Mesenchymal stem cell (in vitro differentiated cells and primary cell): ENCODE measurements around the gene CLIC3.
A peak's percentile ranks its signal among the peaks of the same experiment; 100 is the strongest.

Experiments
- DNase-seq: peaks from one replicate; pipeline ENCODE4 v3.0.0-alpha.2; 2013
- H2AFZ ChIP-seq: one replicate; pipeline ENCODE4 v1.6.1; 2013; ENCODE audit warnings: low read depth, mild to moderate bottlenecking, control low read depth, inconsistent platforms, low read length, moderate library complexity
- H2AK5ac ChIP-seq: 2 replicates; pipeline ENCODE4 v1.6.1; 2013; ENCODE audit warnings: low read length, moderate library complexity, mild to moderate bottlenecking, inconsistent platforms; ENCODE audit not compliant: severe bottlenecking
- H2BK120ac ChIP-seq: one replicate; pipeline ENCODE4 v1.6.1; 2013; ENCODE audit warnings: low read depth, mild to moderate bottlenecking, inconsistent platforms, low read length, moderate library complexity
- H2BK12ac ChIP-seq, 2 experiments: one replicate each; pipeline ENCODE4 v1.6.1; 2013; ENCODE audit warnings: inconsistent platforms in 2 of 2, low read length in 2 of 2, mild to moderate bottlenecking in 2 of 2, moderate library complexity in 2 of 2, control low read depth in 1 of 2
- H2BK15ac ChIP-seq: one replicate; pipeline ENCODE4 v1.6.1; 2013; ENCODE audit warnings: mild to moderate bottlenecking, low read depth, inconsistent platforms; ENCODE audit not compliant: poor library complexity, severe bottlenecking
- H2BK5ac ChIP-seq: 2 replicates; pipeline ENCODE4 v1.6.1; 2013; ENCODE audit warnings: low read depth, mild to moderate bottlenecking, low read length, control low read depth, inconsistent platforms; ENCODE audit not compliant: poor library complexity, severe bottlenecking
- H3K14ac ChIP-seq, 2 experiments: one replicate each; pipeline ENCODE4 v1.6.1; 2013; ENCODE audit warnings: inconsistent platforms in 2 of 2, low read length in 2 of 2, control low read depth in 1 of 2, mild to moderate bottlenecking in 1 of 2, moderate library complexity in 1 of 2
- H3K18ac ChIP-seq, 2 experiments: one replicate each; pipeline ENCODE4 v1.6.1; 2013; ENCODE audit warnings: inconsistent platforms in 2 of 2, low read length in 2 of 2, control low read depth in 1 of 2, low read depth in 1 of 2, mild to moderate bottlenecking in 1 of 2
- H3K23ac ChIP-seq, 2 experiments: one replicate each; pipeline ENCODE4 v1.6.1; 2013; ENCODE audit warnings: inconsistent platforms in 2 of 2, low read length in 2 of 2, mild to moderate bottlenecking in 2 of 2, moderate library complexity in 2 of 2, control low read depth in 1 of 2
- H3K27ac ChIP-seq: 2 replicates; pipeline ENCODE4 v1.5.1; 2013; ENCODE audit warnings: mild to moderate bottlenecking, moderate library complexity, low read length, control low read depth, inconsistent platforms; ENCODE audit not compliant: poor library complexity, severe bottlenecking
- H3K27me3 ChIP-seq, 2 experiments: 2 replicates each; pipeline versions ENCODE4 v1.6.1 to v1.7.0; 2013; ENCODE audit warnings: low read length in 2 of 2, mild to moderate bottlenecking in 2 of 2, moderate library complexity in 2 of 2, control low read depth in 1 of 2, inconsistent platforms in 1 of 2; ENCODE audit not compliant: control insufficient read depth in 1 of 2, insufficient read depth in 1 of 2
- H3K36me3 ChIP-seq, 2 experiments: 2 replicates each; pipeline versions ENCODE4 v1.6.1 to v1.7.0; 2013; ENCODE audit warnings: low read length in 2 of 2, control low read depth in 1 of 2, inconsistent platforms in 1 of 2, low read depth in 1 of 2, mild to moderate bottlenecking in 1 of 2; ENCODE audit not compliant: insufficient read depth in 2 of 2, control insufficient read depth in 1 of 2
- H3K4ac ChIP-seq, 2 experiments: one replicate each; pipeline ENCODE4 v1.6.1; 2013; ENCODE audit warnings: inconsistent platforms in 2 of 2, low read length in 2 of 2, mild to moderate bottlenecking in 2 of 2, moderate library complexity in 2 of 2, control low read depth in 1 of 2, low read depth in 1 of 2
- H3K4me1 ChIP-seq: 2 replicates; pipeline ENCODE4 v1.6.1; 2013; ENCODE audit warnings: low read depth, low read length, control low read depth; ENCODE audit not compliant: control insufficient read depth, insufficient read depth
- H3K4me2 ChIP-seq: 2 replicates; pipeline ENCODE4 v1.6.1; 2013; ENCODE audit warnings: low read length, mild to moderate bottlenecking, inconsistent platforms; ENCODE audit not compliant: poor library complexity, severe bottlenecking
- H3K4me3 ChIP-seq, 2 experiments: 2 replicates each; pipeline versions ENCODE4 v1.5.1 to v1.7.0; 2013; ENCODE audit warnings: low read length in 2 of 2, mild to moderate bottlenecking in 2 of 2, control low read depth in 1 of 2, low read depth in 1 of 2; ENCODE audit not compliant: insufficient read depth in 1 of 2
- H3K79me1 ChIP-seq: replicated peaks from 2 replicates; pipeline ENCODE4 v1.6.1; 2013; ENCODE audit warnings: mild to moderate bottlenecking, control low read depth, low read length, inconsistent platforms; ENCODE audit not compliant: poor library complexity, severe bottlenecking
- H3K9ac ChIP-seq: 2 replicates; pipeline ENCODE4 v1.7.0; 2013; ENCODE audit warnings: mild to moderate bottlenecking, low read length, moderate library complexity
- H3K9me3 ChIP-seq: 2 replicates; pipeline ENCODE4 v1.7.0; 2013; ENCODE audit warnings: mild to moderate bottlenecking, low read length; ENCODE audit not compliant: control insufficient read depth
- H4K8ac ChIP-seq: one replicate; pipeline ENCODE4 v1.6.1; 2013; ENCODE audit warnings: inconsistent platforms, mild to moderate bottlenecking, low read length, moderate library complexity
- H4K91ac ChIP-seq: one replicate; pipeline ENCODE4 v1.6.1; 2013; ENCODE audit warnings: mild to moderate bottlenecking, low read length, inconsistent platforms
- WGBS: methylation state at CpG from one replicate; pipeline ENCODE4 v1.1.7; 2013; ENCODE audit warnings: mixed read lengths; 5-methylcytosine and 5-hydroxymethylcytosine counted together

Gene CLIC3

DNA sequence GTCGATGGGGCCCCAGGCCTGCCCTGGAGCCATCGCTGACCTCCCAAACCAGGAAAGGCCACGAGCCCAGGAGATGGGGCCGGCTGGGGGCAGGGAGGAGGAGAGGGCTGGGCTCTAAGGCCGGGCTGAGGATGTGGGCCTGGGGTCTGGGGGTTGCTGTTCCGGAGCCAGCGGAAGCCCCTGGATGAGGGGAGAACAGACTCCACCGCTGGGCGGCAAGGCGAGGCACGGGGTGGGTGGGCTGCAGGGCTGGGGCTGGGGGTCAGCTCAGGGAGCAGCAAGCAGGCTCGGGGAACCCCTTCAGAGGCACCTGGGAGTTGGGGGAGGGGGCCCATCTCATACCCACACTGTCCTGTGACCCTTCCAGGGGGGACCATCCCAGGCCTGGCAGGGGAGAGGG, 32.6 kb downstream of the CLIC3 start:
- no peak overlapping the region for H3K18ac ChIP-seq
- H3K9ac ChIP-seq, result no peak overlapping the region
- H3K4me2 ChIP-seq, result no peak overlapping the region
- H3K36me3 ChIP-seq, result no peaks in the 10 kb centered on the region
- H2BK5ac ChIP-seq, result no peak overlapping the region
- H3K9me3 ChIP-seq, result no peaks in the 10 kb centered on the region
- WGBS, result 75% methylated on average over 7 of the region's 12 CpGs
- no peak overlapping the region for H3K4me3 ChIP-seq
- H4K8ac ChIP-seq, result no peak overlapping the region
- no peak for DNase-seq
- H3K14ac ChIP-seq, result no peak overlapping the region
- H3K27ac ChIP-seq, result no peak overlapping the region
- H2BK12ac ChIP-seq, result no peak overlapping the region
- H2BK120ac ChIP-seq, result no peak overlapping the region
- H2AK5ac ChIP-seq, result no peak overlapping the region
- peaks cover 20% of the 10 kb centered on the region for H3K4me1 ChIP-seq
- no peaks in the 10 kb centered on the region for H3K79me1 ChIP-seq
- H2BK15ac ChIP-seq, result no peak overlapping the region
- H2AFZ ChIP-seq, result no peak overlapping the region
- H4K91ac ChIP-seq, result no peak overlapping the region
- H3K27me3 ChIP-seq, result peaks cover 0 to 22% of the 10 kb centered on the region in 2 experiments
- no peak overlapping the region for H3K4ac ChIP-seq
- no peak overlapping the region for H3K23ac ChIP-seq

GRCh38 chr9:136963341-136963740, 33.0 kb downstream of the CLIC3 start:
- Histone ChIP-seq H3K27me3 (peaks cover 0 to 22% of the 10 kb centered on the region in 2 experiments), H3K4me3 (no peak overlapping the region), H3K4me1 (peaks cover 20% of the 10 kb centered on the region), H2BK5ac (no peak overlapping the region), H2AK5ac (no peak overlapping the region), H3K27ac (no peak overlapping the region), H3K14ac (no peak overlapping the region), H2BK12ac (no peak overlapping the region), H2BK15ac (no peak overlapping the region), H3K4ac (no peak overlapping the region), H3K4me2 (no peak overlapping the region), H4K8ac (no peak overlapping the region), H3K23ac (no peak overlapping the region), H4K91ac (no peak overlapping the region), H3K9me3 (no peaks in the 10 kb centered on the region), H2BK120ac (no peak overlapping the region), H2AFZ (no peak overlapping the region), H3K9ac (no peak overlapping the region), H3K79me1 (no peaks in the 10 kb centered on the region), H3K18ac (no peak overlapping the region), H3K36me3 (no peaks in the 10 kb centered on the region)
- DNase-seq, result no peak
- 89% methylated on average over 15 of the region's 15 CpGs for WGBS

DNA sequence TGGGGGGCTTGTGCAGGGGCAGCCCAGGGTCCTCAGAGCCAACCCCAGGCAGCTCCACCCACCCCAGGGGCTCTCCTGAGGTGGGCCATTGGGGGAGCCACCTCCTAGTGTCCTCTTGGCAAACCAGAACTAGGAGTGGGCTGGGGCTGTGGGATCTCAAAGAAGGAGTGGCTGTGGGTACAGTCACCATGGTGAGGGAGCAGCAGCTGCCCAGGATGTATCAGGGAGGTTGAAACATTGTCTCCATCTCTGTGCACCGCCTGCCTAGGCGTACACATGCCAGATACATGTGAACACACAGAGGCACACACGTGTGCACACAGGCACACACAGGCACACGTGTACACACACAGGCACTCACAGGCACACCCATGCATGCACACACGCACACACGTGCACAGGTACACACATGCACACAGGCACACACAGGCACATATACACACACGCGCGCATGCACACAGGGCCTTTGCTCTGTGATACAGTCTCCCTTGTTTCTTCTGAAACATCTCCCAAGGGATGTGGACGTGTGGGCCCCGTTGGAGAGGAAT, 33.6 kb downstream of the CLIC3 start:
- H4K91ac ChIP-seq, result no peak overlapping the region
- no peak overlapping the region for H3K9ac ChIP-seq
- H3K79me1 ChIP-seq, result no peaks in the 10 kb centered on the region
- no peak overlapping the region for H3K23ac ChIP-seq
- H3K18ac ChIP-seq, result no peak overlapping the region
- no peak for DNase-seq
- WGBS, result 87% methylated on average over 11 of the region's 11 CpGs
- no peak overlapping the region for H3K4me2 ChIP-seq
- H3K27me3 ChIP-seq, result peaks cover 0 to 22% of the 10 kb centered on the region in 2 experiments
- no peak overlapping the region for H2AFZ ChIP-seq
- no peak overlapping the region for H4K8ac ChIP-seq
- no peak overlapping the region for H3K4me3 ChIP-seq
- H2BK5ac ChIP-seq, result no peak overlapping the region
- peaks cover 20% of the 10 kb centered on the region for H3K4me1 ChIP-seq
- no peak overlapping the region for H2BK15ac ChIP-seq
- H3K36me3 ChIP-seq, result no peaks in the 10 kb centered on the region
- no peak overlapping the region for H2AK5ac ChIP-seq
- H3K9me3 ChIP-seq, result no peaks in the 10 kb centered on the region
- no peak overlapping the region for H2BK120ac ChIP-seq
- peak overlapping the region in 1 of 2 experiments; percentile 5 for H3K14ac ChIP-seq
- no peak overlapping the region for H2BK12ac ChIP-seq
- H3K4ac ChIP-seq, result no peak overlapping the region
- H3K27ac ChIP-seq, result no peak overlapping the region

DNA sequence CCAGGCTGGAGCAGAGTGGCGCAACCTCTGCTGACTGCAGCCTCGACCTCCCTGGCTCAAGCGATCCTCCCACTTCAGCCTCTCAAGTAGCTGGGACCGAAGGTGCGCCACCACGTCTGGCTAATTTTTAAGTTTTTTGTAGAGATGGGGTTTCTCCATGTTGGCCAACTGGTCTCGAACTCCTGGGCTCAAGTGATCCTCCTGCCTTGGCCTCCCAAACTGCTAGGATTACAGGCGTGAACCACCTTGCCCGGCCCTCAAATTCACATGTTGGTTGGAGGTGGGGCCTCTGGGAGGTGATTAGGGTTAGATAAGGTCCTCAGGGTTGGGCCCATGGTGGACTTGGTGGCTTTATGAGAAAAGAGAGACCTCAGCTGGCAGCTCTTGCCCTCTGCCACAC, 34.2 kb downstream of the CLIC3 start:
- 95% methylated on average over 9 of the region's 9 CpGs for WGBS
- no peak overlapping the region for H2BK120ac ChIP-seq
- H3K4me2 ChIP-seq, result no peak overlapping the region
- no peak overlapping the region for H4K91ac ChIP-seq
- H3K14ac ChIP-seq, result no peak overlapping the region
- no peaks in the 10 kb centered on the region for H3K79me1 ChIP-seq
- H2BK12ac ChIP-seq, result no peak overlapping the region
- peaks cover 0 to 22% of the 10 kb centered on the region in 2 experiments for H3K27me3 ChIP-seq
- no peak overlapping the region for H2AFZ ChIP-seq
- no peak overlapping the region for H2BK15ac ChIP-seq
- H3K4me1 ChIP-seq, result peaks cover 20% of the 10 kb centered on the region
- no peak overlapping the region for H3K27ac ChIP-seq
- no peak for DNase-seq
- H3K9ac ChIP-seq, result no peak overlapping the region
- no peak overlapping the region for H2BK5ac ChIP-seq
- H3K9me3 ChIP-seq, result no peaks in the 10 kb centered on the region
- no peak overlapping the region for H3K18ac ChIP-seq
- no peak overlapping the region for H4K8ac ChIP-seq
- H3K4ac ChIP-seq, result no peak overlapping the region
- H2AK5ac ChIP-seq, result no peak overlapping the region
- H3K23ac ChIP-seq, result no peak overlapping the region
- H3K36me3 ChIP-seq, result no peaks in the 10 kb centered on the region
- H3K4me3 ChIP-seq, result no peak overlapping the region
